ENCODE results near the gene NR6A1.
"Not testable (repeated sequence)": the region's sequence is repeated elsewhere in the genome, so short reads cannot be mapped to it uniquely, and the experiment has no call there.

NR6A1 gene

DNA sequence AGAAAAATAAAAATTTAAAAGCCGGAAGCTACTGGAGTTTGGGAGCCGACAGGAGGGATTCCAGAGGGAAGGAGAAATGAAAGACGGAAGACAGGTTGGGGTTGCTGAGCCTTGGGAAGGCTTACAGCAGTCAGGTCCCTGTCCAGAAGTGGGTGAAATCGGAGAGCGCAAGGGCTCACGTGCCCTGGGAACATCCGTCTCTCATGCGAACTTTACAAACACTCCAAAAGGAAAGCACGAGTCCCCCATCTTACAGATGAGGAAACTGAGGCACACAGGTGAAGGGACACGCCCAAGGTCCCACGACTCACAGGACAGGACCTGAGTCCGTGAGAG, 5.5 kb upstream of the NR6A1 start:
- Histone ChIP-seq H3K36me3 (ENCODE audit: control insufficient read depth, insufficient read depth, low read length) (no peaks in the 10 kb centered on the region), H3K4me3 (ENCODE audit: insufficient read depth, low read depth, low read length, poor library complexity, severe bottlenecking) (peak overlapping the region; percentile 25), H3K4me1 (ENCODE audit: control insufficient read depth, insufficient read depth, low read length, poor library complexity, severe bottlenecking) (peaks cover 11% of the 10 kb centered on the region), H3K27ac (ENCODE audit: insufficient read depth, low read length, poor library complexity, severe bottlenecking) (no peak overlapping the region), H3K9me3 (ENCODE audit: control insufficient read depth, low read length) (no peaks in the 10 kb centered on the region), H3K27me3 (replicated peaks; ENCODE audit: control insufficient read depth, insufficient read depth, low read length, poor library complexity, severe bottlenecking) (peaks cover 28% of the 10 kb centered on the region)
- no peak for DNase-seq

DNA sequence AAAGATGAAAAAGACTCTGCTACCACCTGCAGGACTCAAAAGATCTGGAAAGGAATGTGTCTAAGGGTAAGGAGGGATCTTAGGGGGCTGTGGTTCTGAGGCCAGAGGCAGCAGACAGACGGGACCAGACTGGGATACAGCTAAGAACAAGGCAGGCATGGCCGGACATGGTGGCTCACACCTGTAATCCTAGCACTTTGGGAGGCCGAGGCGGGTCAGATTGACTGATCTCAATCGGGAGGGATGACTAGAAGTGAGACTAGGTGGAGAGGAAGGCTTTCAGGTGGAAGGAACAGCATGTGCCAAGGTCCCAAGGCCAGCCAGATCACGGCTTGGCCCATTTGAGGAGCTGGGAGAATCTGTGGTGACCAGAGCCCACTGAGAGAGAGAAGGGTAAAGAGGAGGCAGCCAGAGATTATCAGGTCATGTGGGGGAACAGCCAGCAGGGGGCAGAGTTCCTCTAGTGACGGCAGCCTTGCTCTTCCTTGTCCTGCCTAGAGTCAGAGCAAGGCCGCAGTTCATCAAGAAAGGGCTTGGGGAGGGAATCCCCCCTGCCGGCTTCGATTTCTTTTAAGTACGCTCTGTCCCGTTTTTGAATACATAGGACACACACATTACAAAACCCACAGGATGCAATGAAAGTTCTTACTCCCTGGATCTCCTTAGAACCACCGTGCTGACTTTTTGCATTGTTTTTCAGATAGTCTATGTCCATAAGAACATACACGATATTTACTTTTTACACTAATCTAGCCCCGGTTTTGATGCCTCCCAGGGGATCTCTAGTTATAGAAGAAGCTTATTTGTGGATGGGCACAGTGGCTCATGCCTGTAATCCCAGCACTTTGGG, 3.2 kb upstream of the NR6A1 start:
- Histone ChIP-seq H3K27me3 (replicated peaks; ENCODE audit: control insufficient read depth, insufficient read depth, low read length, poor library complexity, severe bottlenecking) (peaks cover 37% of the 10 kb centered on the region), H3K27ac (ENCODE audit: insufficient read depth, low read length, poor library complexity, severe bottlenecking) (no peak overlapping the region), H3K36me3 (ENCODE audit: control insufficient read depth, insufficient read depth, low read length) (no peaks in the 10 kb centered on the region), H3K4me3 (ENCODE audit: insufficient read depth, low read depth, low read length, poor library complexity, severe bottlenecking) (no peak overlapping the region), H3K9me3 (ENCODE audit: control insufficient read depth, low read length) (no peaks in the 10 kb centered on the region), H3K4me1 (ENCODE audit: control insufficient read depth, insufficient read depth, low read length, poor library complexity, severe bottlenecking) (peaks cover 30% of the 10 kb centered on the region)
- peak; percentile 63 to 71 (median 66) for DNase-seq

DNA sequence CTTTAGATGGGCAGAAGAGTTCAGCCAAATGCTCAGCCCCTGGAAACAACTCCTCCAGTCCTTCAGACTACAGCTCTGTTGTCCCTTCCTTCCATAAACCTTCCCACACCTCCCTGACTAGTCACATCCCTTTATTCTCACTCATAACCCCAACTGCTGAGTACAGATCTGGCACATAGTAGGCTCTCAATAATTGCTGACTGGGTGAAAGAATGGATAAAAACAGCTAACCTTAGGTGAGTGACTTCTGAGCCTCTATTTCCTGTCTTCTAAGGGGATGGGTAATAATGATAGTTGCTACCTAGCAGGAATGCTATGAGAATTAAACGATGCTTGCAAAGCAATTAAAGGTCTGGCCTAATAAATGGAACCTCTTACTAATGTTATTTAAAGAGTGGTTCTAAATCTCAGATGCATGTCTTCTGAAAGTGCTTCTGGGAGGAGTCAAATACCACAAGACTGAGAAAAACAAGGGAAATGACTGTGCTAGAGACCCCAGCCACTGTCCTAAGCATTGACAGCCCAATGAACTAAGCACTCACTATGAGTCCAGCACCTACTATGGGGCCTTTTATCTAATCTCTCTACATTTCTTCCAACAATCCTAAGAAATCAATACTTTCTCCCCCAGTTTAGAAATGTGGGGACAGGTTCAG, 2.5 kb upstream of the NR6A1 start:
- Histone ChIP-seq H3K36me3 (ENCODE audit: control insufficient read depth, insufficient read depth, low read length) (no peaks in the 10 kb centered on the region), H3K4me1 (ENCODE audit: control insufficient read depth, insufficient read depth, low read length, poor library complexity, severe bottlenecking) (peaks cover 30% of the 10 kb centered on the region), H3K9me3 (ENCODE audit: control insufficient read depth, low read length) (no peaks in the 10 kb centered on the region), H3K27me3 (replicated peaks; ENCODE audit: control insufficient read depth, insufficient read depth, low read length, poor library complexity, severe bottlenecking) (peaks cover 44% of the 10 kb centered on the region), H3K27ac (ENCODE audit: insufficient read depth, low read length, poor library complexity, severe bottlenecking) (no peak overlapping the region), H3K4me3 (ENCODE audit: insufficient read depth, low read depth, low read length, poor library complexity, severe bottlenecking) (no peak overlapping the region)
- DNase-seq = no peak

DNA sequence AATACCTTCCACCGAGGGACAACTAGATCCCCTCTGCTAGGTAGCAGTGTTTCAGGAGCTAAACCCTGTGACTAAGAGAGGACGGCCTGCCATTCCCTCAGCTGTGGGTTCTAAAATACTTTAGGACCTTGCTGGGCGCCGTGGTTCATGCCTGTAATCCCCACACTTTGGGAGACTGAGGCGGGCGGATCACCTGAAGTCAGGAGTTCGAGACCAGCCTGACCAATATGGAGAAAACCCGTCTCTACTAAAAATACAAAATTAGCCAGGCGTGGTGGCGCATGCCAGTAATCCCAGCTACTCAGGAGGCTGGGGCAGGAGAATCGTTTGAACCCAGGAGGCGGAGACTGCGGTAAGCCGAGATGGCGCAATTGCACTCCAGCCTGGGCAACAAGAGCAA, 1.8 kb upstream of the NR6A1 start:
- DNase-seq; H3K27ac ChIP-seq (ENCODE audit: insufficient read depth, low read length, poor library complexity, severe bottlenecking); H3K4me3 ChIP-seq (ENCODE audit: insufficient read depth, low read depth, low read length, poor library complexity, severe bottlenecking); H3K9me3 ChIP-seq (ENCODE audit: control insufficient read depth, low read length); H3K36me3 ChIP-seq (ENCODE audit: control insufficient read depth, insufficient read depth, low read length): not testable (repeated sequence)
- H3K27me3 ChIP-seq (replicated peaks; ENCODE audit: control insufficient read depth, insufficient read depth, low read length, poor library complexity, severe bottlenecking) = peaks cover 45% of the 10 kb centered on the region
- peaks cover 30% of the 10 kb centered on the region for H3K4me1 ChIP-seq (ENCODE audit: control insufficient read depth, insufficient read depth, low read length, poor library complexity, severe bottlenecking)

DNA sequence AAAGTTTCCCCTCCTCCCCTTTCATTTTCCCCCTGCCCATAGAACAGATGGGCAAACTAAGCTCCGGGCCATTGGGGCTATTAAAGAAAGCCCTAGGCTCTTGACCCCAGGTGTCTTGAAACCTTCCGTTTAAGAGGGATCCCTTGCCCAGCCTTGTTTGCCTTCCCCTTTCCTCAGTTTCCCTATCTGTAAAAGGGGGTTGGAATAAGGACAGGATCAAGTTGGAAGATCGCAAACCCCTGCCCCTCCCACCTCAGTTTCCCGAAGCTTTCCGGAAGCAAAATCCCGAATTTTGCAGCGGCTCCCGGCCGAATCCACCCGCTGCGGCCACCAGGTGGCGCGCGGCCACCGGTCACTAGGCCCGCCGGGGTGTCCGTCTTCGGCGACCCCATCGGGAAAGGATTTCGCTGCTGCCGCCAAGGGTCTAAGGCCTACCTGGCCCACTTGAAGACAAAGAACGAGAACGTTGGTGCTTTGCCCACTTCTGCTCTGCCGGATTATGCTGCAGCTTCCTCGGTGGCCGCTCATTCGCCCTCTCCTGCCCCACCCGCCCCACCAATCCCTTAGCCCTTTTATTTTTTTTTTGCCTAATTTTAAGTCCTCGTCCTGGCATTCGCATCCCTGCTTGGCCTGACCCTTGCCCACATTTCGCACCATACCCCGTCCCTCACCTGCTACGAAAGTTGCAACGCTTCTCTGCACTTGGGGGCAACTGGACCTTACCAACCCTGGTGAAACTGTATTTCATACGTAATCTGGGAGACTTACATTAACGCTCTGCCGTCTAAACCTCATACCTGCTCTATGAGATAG, 962 bp upstream of the NR6A1 start:
- Histone ChIP-seq H3K9me3 (ENCODE audit: control insufficient read depth, low read length) (no peaks in the 10 kb centered on the region), H3K4me1 (ENCODE audit: control insufficient read depth, insufficient read depth, low read length, poor library complexity, severe bottlenecking) (peaks cover 30% of the 10 kb centered on the region), H3K27me3 (replicated peaks; ENCODE audit: control insufficient read depth, insufficient read depth, low read length, poor library complexity, severe bottlenecking) (peaks cover 39% of the 10 kb centered on the region), H3K27ac (ENCODE audit: insufficient read depth, low read length, poor library complexity, severe bottlenecking) (no peak overlapping the region), H3K4me3 (ENCODE audit: insufficient read depth, low read depth, low read length, poor library complexity, severe bottlenecking) (peak overlapping the region; percentile 63), H3K36me3 (ENCODE audit: control insufficient read depth, insufficient read depth, low read length) (no peaks in the 10 kb centered on the region)
- no peak for DNase-seq

DNA sequence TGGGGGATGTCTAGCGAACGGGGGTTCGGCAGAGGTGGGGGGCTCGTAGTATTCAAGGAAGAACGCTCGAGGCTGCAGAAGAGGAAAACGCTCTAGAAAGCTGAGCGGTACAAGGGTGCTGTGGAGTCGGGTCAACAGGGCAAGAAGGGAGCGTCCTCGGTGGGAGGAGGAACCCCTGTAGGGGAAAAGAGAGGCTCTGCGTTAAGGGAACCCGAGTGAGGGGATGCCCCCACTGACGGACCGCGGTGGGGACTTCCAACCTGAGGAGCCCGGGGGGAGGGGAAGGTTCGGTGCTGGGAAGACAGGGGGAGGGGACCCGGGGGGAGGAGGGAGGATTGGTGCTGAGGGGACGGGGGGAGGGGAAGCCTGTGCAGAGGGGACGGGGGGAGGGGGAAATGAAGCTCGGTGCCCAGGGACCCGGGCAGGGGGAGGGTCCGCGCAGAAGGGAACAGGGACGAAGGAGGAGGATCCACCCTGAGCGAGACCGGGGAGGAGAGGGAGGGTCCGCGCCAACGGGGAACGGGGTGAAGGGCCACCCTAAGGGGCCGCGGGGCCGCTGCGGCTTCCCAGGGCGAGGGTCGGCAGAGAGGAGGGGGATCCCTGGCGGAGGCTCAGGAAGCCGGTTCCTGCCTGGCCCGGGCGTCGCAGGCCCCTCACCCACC, 621 bp downstream of the NR6A1 start:
- Histone ChIP-seq H3K36me3 (ENCODE audit: control insufficient read depth, insufficient read depth, low read length) (no peaks in the 10 kb centered on the region), H3K9me3 (ENCODE audit: control insufficient read depth, low read length) (no peaks in the 10 kb centered on the region), H3K27me3 (replicated peaks; ENCODE audit: control insufficient read depth, insufficient read depth, low read length, poor library complexity, severe bottlenecking) (peaks cover 26% of the 10 kb centered on the region), H3K27ac (ENCODE audit: insufficient read depth, low read length, poor library complexity, severe bottlenecking) (no peak overlapping the region), H3K4me3 (ENCODE audit: insufficient read depth, low read depth, low read length, poor library complexity, severe bottlenecking) (peak overlapping the region; percentile 63), H3K4me1 (ENCODE audit: control insufficient read depth, insufficient read depth, low read length, poor library complexity, severe bottlenecking) (peaks cover 27% of the 10 kb centered on the region)
- peak in 1 of 3 donors; percentile 14 for DNase-seq

DNA sequence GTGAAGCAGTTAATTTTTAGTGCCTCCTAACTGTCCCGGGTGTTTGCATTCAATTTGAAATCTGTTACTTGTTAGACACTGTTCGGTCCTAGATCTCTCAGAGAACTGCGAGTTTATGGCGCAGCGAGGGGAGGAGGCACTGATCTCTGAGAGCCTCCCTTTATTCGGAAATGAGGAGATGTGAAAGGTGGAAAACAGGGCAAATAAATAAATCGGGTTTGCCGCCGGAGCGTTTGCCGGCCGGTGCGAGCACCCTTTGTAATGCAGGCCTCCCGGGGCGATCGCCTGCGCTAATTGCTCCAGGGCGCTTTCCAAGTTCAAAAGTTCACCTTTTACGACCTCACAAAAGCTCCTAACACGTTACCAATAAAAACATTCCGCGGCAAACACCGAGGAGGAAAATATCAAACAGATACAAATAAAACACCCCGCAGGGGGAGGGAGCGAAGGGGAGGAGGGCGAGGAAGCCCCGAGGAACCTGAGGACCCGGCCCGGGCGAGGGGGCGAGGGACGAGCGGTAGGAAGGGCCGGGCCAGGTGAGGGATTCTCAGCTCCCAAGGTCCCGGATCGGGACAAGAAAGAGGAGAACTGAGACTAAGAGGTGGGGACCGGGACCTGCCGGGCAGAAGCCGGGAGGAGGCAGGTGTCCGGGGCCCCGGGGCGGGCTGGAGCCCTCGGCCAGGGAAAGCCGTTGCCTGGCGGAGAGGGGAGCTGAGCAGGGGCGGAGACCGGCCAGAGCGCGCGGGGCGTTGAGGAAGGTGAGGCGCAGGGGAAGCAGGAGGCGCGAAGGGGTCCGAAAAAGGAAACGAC, 1.4 kb downstream of the NR6A1 start:
- Histone ChIP-seq H3K4me1 (ENCODE audit: control insufficient read depth, insufficient read depth, low read length, poor library complexity, severe bottlenecking) (peaks cover 27% of the 10 kb centered on the region), H3K27me3 (replicated peaks; ENCODE audit: control insufficient read depth, insufficient read depth, low read length, poor library complexity, severe bottlenecking) (peaks cover 21% of the 10 kb centered on the region), H3K27ac (ENCODE audit: insufficient read depth, low read length, poor library complexity, severe bottlenecking) (no peak overlapping the region), H3K9me3 (ENCODE audit: control insufficient read depth, low read length) (no peaks in the 10 kb centered on the region), H3K4me3 (ENCODE audit: insufficient read depth, low read depth, low read length, poor library complexity, severe bottlenecking) (peak overlapping the region; percentile 63), H3K36me3 (ENCODE audit: control insufficient read depth, insufficient read depth, low read length) (no peaks in the 10 kb centered on the region)
- no peak for DNase-seq

DNA sequence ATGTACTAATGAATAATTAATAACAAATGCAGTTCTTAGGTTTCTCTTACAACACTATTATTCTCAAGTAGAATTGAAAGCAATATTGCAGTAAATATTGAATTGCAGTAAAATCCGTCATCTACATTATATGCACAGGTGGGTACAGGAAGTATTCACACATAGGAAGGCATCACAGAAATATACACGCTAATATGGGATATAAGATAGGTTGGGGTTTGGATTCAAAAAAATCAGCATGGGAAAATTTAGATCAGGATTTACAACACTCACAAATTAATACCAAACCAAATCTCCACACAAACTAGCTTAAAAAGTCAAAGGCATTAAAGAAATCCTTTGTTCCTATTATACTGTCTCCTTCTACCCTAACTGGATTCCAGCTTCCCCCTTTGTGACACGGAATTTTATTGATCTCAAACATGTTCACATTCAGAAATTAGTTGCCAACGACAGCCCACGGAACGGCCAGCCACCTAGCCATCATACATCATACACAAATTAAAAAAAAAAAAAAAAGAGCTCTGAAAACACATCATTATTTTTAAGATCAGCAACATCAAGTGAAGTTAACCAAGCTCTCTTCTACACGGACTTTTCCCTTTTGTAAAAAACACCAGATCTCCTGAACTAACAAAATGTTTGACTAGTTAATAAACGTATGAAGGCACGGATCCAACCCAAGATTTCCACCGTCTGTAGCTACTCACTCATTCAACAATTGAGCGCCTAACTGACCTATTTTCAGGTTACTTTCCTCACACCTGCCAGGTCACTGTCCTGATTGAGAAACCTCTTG, 2.2 kb downstream of the NR6A1 start:
- H3K4me3 ChIP-seq (ENCODE audit: insufficient read depth, low read depth, low read length, poor library complexity, severe bottlenecking) = no peak overlapping the region
- DNase-seq = no peak
- peaks cover 27% of the 10 kb centered on the region for H3K4me1 ChIP-seq (ENCODE audit: control insufficient read depth, insufficient read depth, low read length, poor library complexity, severe bottlenecking)
- no peaks in the 10 kb centered on the region for H3K36me3 ChIP-seq (ENCODE audit: control insufficient read depth, insufficient read depth, low read length)
- no peaks in the 10 kb centered on the region for H3K9me3 ChIP-seq (ENCODE audit: control insufficient read depth, low read length)
- peaks cover 21% of the 10 kb centered on the region for H3K27me3 ChIP-seq (replicated peaks; ENCODE audit: control insufficient read depth, insufficient read depth, low read length, poor library complexity, severe bottlenecking)
- H3K27ac ChIP-seq (ENCODE audit: insufficient read depth, low read length, poor library complexity, severe bottlenecking) = no peak overlapping the region

Measured in effector memory CD4-positive, alpha-beta T cell (primary cell).